ENCODE results near the gene CSAD.
"Not testable (repeated sequence)": the region's sequence is repeated elsewhere in the genome, so short reads cannot be mapped to it uniquely, and the experiment has no call there.

The CSAD gene

DNA sequence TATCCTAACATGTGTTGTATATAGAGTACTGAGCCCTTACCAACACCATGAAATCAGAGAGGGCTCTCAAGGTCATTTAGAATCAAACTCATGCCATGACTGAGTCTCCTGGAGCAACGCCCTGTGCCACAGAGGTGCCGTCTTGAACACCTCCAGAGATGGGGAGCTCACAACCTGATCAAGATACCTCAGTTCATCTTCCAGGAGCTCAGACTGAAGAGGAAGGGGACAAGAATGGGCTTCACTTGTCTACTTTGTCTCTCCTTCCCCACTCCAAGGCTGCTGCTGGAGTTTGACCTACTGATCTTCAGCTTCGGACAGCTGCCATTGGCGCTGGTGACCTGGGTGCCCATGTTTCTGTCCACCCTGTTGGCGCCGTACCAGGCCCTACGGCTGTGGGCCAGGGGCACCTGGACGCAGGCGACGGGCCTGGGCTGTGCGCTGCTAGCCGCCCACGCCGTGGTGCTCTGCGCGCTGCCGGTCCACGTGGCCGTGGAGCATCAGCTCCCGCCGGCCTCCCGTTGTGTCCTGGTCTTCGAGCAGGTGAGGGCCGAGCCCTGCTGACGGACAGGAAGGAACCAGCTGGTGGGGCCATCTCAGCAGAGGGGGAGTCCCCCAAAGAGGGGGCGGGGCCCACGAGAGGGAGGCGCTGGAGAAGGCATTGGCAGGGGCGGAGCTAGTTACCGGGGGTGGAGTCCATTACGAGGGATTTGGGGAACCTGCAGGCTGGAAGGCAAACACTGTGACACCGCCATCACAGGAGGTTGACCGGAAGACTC lies 65.4 kb downstream of the CSAD start:
- DNase-seq (ENCODE audit: low read depth), result no peak
- no peak overlapping the region for H3K4me3 ChIP-seq (ENCODE audit: low read depth, low read length)

DNA sequence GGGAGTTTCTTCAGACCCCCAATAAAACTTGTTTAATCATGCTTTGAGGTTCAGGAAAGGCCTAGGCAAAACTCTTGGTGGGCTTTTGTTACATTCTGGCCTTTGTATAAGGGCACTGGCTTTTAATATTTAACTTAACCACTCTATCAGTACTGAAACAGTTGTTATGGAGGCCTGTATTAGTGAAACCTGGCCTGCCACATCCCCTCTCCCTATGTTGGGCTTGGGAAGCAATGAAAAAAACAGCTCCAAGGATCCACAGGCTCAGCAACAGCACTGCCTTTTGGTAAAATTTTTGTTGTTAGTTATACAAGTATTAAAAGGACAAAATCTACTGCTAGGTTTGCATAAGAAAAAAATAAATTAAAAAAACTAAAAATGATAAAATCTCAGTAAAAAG lies 66.8 kb downstream of the CSAD start:
- DNase-seq (ENCODE audit: low read depth), result no peak
- no peak overlapping the region for H3K4me3 ChIP-seq (ENCODE audit: low read depth, low read length)
- no peak for TF ChIP-seq CTCF (IDR thresholded peaks at IDR 0.05; ENCODE audit: insufficient read depth, low read depth, low read length, missing control alignments)

More for the DNA sequence above, 65.4 kb downstream of the CSAD start:
- no peak for TF ChIP-seq CTCF (IDR thresholded peaks at IDR 0.05; ENCODE audit: insufficient read depth, low read depth, low read length, missing control alignments)

DNA sequence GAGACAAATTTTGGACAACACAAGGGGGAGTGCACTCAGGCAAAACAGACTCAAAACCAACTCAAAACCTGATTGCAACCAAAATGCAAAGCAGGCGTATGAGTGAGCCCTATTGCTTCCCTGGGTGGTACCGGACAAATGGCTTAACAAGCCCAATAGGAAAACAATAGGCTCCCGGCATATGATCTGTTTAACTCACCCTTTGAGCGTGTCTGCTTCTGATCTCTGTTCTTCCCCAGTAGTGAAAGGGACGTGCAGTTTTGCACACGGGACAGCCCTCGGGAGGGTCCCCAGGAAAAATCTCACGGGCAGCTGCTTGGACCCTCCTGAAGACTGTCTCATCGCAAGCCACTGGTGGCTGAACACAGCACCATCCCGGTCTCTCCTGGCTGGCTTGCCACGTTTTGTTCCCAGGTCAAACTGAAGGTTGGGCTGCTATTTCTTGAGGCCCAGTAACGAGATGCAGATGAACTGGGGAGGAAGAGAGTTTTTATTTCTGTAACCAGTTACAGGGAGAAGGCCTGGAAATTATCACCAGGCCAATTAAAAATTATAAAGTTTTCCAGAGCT lies 67.5 kb downstream of the CSAD start:
- H3K4me3 ChIP-seq (ENCODE audit: low read depth, low read length), result no peak overlapping the region
- no peak for DNase-seq (ENCODE audit: low read depth)
- TF ChIP-seq CTCF (IDR thresholded peaks at IDR 0.05; ENCODE audit: insufficient read depth, low read depth, low read length, missing control alignments), result no peak

DNA sequence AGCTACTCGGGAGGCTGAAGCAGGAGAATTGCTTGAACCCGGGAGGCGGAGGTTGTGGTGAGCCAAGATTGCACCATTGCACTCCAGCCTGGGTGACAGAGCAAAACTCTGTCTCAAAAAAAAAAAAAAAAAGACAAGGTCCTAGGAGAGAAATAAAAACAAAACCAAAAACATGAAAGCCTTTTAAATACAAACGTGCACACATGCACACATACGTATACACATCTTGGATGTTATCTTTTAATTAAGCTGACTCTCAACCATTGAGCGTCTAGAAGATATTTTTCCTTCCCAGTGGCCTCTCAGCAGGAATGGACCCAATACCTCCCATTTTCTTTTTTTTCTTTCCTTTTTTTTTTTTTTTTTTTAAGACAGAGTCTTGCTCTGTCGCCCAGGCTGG lies 68.3 kb downstream of the CSAD start:
- not testable (repeated sequence) for H3K4me3 ChIP-seq (ENCODE audit: low read depth, low read length); DNase-seq (ENCODE audit: low read depth)
